GM19324 (cell line): ENCODE results near the gene ZNF426.

Experiments
- ATAC-seq: cut with Tn5 transposase; IDR thresholded peaks from one replicate; pipeline ENCODE4 v1.9.1; 2021; ENCODE audit warnings: mild to moderate bottlenecking, moderate library complexity; ENCODE audit not compliant: unreplicated experiment, low FRiP score

The ZNF426 gene

DNA sequence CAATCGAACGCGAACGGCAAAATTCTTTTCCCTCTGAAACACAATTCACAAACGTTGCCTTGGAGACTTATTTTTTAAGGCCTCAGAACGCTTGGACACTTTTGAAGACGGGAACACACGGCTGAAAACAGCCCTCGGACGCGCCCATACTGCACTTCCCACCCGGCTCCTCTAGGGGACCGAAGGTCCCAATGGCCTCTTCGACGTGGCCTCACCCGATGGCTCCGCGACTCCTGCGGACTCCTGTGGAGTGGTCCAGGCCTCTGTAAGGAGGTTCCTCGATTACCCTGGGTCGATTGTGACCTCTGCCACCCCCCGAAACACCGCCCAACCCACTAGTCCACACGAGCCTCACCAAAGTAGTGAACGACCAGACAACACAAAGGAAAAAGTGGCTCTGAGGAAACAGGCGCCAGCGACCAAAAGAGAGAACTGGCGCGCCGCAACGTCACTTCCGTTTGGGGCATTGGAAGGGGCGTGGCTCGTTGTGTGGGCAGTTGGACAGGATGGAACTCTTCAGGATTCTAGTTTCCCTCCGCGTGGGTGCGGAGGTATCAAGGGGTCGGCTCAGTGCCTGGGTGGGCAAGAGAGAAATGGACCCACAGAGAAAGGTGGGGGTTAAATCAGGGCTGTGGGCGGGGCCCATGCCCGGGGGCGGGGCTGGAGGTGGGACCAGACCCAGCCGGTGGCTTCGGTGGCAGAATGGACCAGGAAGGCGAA, 40.1 kb downstream of the ZNF426 start, which contains the start of gene ZNF560:
Gene ZNF560, minus strand, starts transcription at position 434 of the 720 bp plus-strand sequence. CDS start 23,303 bp downstream, outside the sequence.
- ATAC-seq, result no peak

DNA sequence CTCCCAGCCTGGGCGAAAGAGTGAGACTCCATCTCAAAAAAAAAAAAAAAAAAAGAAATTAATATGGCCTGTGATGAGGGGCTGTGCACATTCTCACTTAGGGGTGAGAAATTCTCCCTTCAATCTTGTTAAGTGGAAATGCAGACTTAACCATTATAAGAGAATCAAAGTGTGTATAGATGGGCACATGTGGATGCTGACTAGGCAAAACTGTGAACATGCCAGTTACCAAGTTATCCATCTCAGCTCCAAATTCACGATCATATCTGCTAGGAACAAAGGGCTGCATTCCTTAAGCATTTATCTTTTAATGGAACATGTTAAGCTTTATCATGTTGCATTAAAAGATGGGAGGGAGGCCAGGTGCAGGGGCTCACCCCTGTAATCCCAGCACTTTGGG, 44.3 kb downstream of the ZNF426 start:
- no peak for ATAC-seq

DNA sequence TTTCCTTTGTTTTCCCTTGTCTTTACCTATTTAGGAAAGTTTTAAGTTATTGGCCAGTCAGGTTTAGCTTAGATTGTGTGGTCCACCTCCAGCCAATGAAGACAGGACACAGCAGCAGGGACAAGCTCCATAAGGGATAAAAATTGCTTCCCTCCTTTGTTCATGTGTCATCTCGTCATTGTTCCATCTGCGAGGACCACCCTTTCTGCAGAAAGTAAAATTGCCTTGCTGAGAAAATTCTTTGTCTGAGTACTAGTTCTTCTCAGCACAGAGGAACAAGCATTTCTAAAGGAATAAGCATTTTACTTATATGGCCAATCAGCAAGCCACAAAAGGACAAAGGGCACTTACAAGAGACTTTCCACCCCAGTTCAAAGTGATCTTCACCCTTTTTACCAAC, 51.4 kb downstream of the ZNF426 start:
- no peak for ATAC-seq

DNA sequence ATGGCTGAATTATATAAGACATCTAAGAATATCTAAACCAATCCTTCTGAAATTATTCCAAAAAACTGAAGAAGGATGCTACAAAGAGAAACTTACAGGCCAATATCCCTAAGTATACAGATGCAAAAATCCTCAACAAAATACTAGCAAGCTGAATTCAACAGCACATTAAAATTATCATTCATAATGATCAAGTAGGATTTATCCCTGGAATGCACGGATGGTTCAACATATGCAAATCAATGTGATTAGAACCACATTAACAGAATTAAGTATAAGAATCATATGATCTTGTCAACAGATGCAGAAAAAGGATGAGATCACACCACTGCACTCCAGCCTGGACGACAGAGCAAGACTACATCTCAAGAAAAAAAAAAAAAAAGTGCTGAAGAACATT, 53.3 kb downstream of the ZNF426 start:
- no peak for ATAC-seq

DNA sequence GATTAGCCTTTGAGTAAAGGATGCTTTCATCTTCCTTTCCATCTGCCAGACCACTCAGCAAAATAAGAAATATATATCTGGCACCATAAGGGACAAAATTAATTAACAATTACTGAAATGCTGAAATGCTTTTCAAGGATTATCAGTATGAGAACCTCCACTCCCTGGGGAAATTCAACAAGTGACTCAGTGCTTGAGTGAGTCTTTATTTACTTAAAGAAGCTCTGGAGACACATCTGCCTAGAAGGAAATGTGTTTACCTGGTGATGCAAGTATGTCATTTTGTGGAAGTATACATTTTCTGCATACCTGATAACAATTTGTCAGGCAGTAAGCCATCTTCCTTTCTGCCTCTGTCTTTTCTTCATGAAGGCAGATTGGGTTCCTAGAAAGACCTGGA, 63.5 kb downstream of the ZNF426 start:
- no peak for ATAC-seq
